ENCODE results near the gene GRIK4. TPM values are rescaled to one million over a fixed set of nuclear protein-coding genes. Genes with fewer than 3 reads are reported as not detected.

Gene GRIK4
- total RNA-seq, 1 donor from 2014 or later = 0.52 TPM

- Histone ChIP-seq H3K9ac (ENCODE audit: low read depth in 1 of 3, low read length in 3 of 3) (no peak overlapping the region), H3K9me3 (ENCODE audit: control insufficient read depth in 3 of 3, low read length in 3 of 3) (no peaks in the 10 kb centered on the region), H3K27ac (ENCODE audit: low read depth, low read length) (no peak overlapping the region), H3K4me1 (ENCODE audit: control insufficient read depth in 3 of 3, insufficient read depth in 3 of 3, low read length in 3 of 3) (no peaks in the 10 kb centered on the region), H3K27me3 (ENCODE audit: control insufficient read depth in 3 of 3, insufficient read depth in 3 of 3, low read length in 3 of 3) (peaks cover 4 to 22% (median 17%) of the 10 kb centered on the region in 3 donors), H3K4me3 (ENCODE audit: low read length in 3 of 3) (no peak overlapping the region), H3K36me3 (ENCODE audit: control insufficient read depth in 3 of 3, insufficient read depth in 3 of 3, low read length in 3 of 3) (no peaks in the 10 kb centered on the region)
Measured at GRCh38 chr11:120867531-120867930, 356.0 kb downstream of the GRIK4 start.

GRCh38 chr11:120867988-120868387 lies 356.4 kb downstream of the GRIK4 start:
- Histone ChIP-seq H3K27ac (ENCODE audit: low read depth, low read length) (no peak overlapping the region), H3K9ac (ENCODE audit: low read depth in 1 of 3, low read length in 3 of 3) (no peak overlapping the region), H3K4me1 (ENCODE audit: control insufficient read depth in 3 of 3, insufficient read depth in 3 of 3, low read length in 3 of 3) (no peaks in the 10 kb centered on the region), H3K36me3 (ENCODE audit: control insufficient read depth in 3 of 3, insufficient read depth in 3 of 3, low read length in 3 of 3) (no peaks in the 10 kb centered on the region), H3K4me3 (ENCODE audit: low read length in 3 of 3) (no peak overlapping the region), H3K9me3 (ENCODE audit: control insufficient read depth in 3 of 3, low read length in 3 of 3) (no peaks in the 10 kb centered on the region), H3K27me3 (ENCODE audit: control insufficient read depth in 3 of 3, insufficient read depth in 3 of 3, low read length in 3 of 3) (peaks cover 4 to 22% (median 17%) of the 10 kb centered on the region in 3 donors)

GRCh38 chr11:120869097-120869496 lies 357.5 kb downstream of the GRIK4 start:
- Histone ChIP-seq H3K27ac (ENCODE audit: low read depth, low read length) (no peak overlapping the region), H3K9me3 (ENCODE audit: control insufficient read depth in 3 of 3, low read length in 3 of 3) (no peaks in the 10 kb centered on the region), H3K36me3 (ENCODE audit: control insufficient read depth in 3 of 3, insufficient read depth in 3 of 3, low read length in 3 of 3) (no peaks in the 10 kb centered on the region), H3K4me3 (ENCODE audit: low read length in 3 of 3) (no peak overlapping the region), H3K27me3 (ENCODE audit: control insufficient read depth in 3 of 3, insufficient read depth in 3 of 3, low read length in 3 of 3) (peaks cover 4 to 27% (median 17%) of the 10 kb centered on the region in 3 donors), H3K4me1 (ENCODE audit: control insufficient read depth in 3 of 3, insufficient read depth in 3 of 3, low read length in 3 of 3) (no peaks in the 10 kb centered on the region), H3K9ac (ENCODE audit: low read depth in 1 of 3, low read length in 3 of 3) (no peak overlapping the region)

- no peaks in the 10 kb centered on the region for H3K4me1 ChIP-seq (ENCODE audit: control insufficient read depth in 3 of 3, insufficient read depth in 3 of 3, low read length in 3 of 3)
- H3K36me3 ChIP-seq (ENCODE audit: control insufficient read depth in 3 of 3, insufficient read depth in 3 of 3, low read length in 3 of 3) = no peaks in the 10 kb centered on the region
- no peak overlapping the region for H3K9ac ChIP-seq (ENCODE audit: low read depth in 1 of 3, low read length in 3 of 3)
- no peaks in the 10 kb centered on the region for H3K9me3 ChIP-seq (ENCODE audit: control insufficient read depth in 3 of 3, low read length in 3 of 3)
- H3K4me3 ChIP-seq (ENCODE audit: low read length in 3 of 3) = no peak overlapping the region
- no peak overlapping the region for H3K27ac ChIP-seq (ENCODE audit: low read depth, low read length)
- H3K27me3 ChIP-seq (ENCODE audit: control insufficient read depth in 3 of 3, insufficient read depth in 3 of 3, low read length in 3 of 3) = peaks cover 4 to 27% (median 17%) of the 10 kb centered on the region in 3 donors
Measured at GRCh38 chr11:120869516-120870011, 358.0 kb downstream of the GRIK4 start.

GRCh38 chr11:120871194-120871593 lies 359.6 kb downstream of the GRIK4 start:
- Histone ChIP-seq H3K4me1 (ENCODE audit: control insufficient read depth in 3 of 3, insufficient read depth in 3 of 3, low read length in 3 of 3) (no peaks in the 10 kb centered on the region), H3K9ac (ENCODE audit: low read depth in 1 of 3, low read length in 3 of 3) (no peak overlapping the region), H3K27ac (ENCODE audit: low read depth, low read length) (no peak overlapping the region), H3K27me3 (ENCODE audit: control insufficient read depth in 3 of 3, insufficient read depth in 3 of 3, low read length in 3 of 3) (peaks cover 4 to 27% (median 17%) of the 10 kb centered on the region in 3 donors), H3K9me3 (ENCODE audit: control insufficient read depth in 3 of 3, low read length in 3 of 3) (no peaks in the 10 kb centered on the region), H3K36me3 (ENCODE audit: control insufficient read depth in 3 of 3, insufficient read depth in 3 of 3, low read length in 3 of 3) (no peaks in the 10 kb centered on the region), H3K4me3 (ENCODE audit: low read length in 3 of 3) (no peak overlapping the region)

- H3K9me3 ChIP-seq (ENCODE audit: control insufficient read depth in 3 of 3, low read length in 3 of 3) = no peaks in the 10 kb centered on the region
Measured at GRCh38 chr11:120871924-120872323, 360.4 kb downstream of the GRIK4 start.

GRCh38 chr11:120873966-120874735 lies 362.6 kb downstream of the GRIK4 start:
- Histone ChIP-seq H3K9ac (ENCODE audit: low read depth in 1 of 3, low read length in 3 of 3) (no peak overlapping the region), H3K27ac (ENCODE audit: low read depth, low read length) (no peak overlapping the region), H3K4me3 (ENCODE audit: low read length in 3 of 3) (no peak overlapping the region), H3K9me3 (ENCODE audit: control insufficient read depth in 3 of 3, low read length in 3 of 3) (no peaks in the 10 kb centered on the region), H3K27me3 (ENCODE audit: control insufficient read depth in 3 of 3, insufficient read depth in 3 of 3, low read length in 3 of 3) (peaks cover 0 to 14% (median 3%) of the 10 kb centered on the region in 3 donors), H3K4me1 (ENCODE audit: control insufficient read depth in 3 of 3, insufficient read depth in 3 of 3, low read length in 3 of 3) (no peaks in the 10 kb centered on the region), H3K36me3 (ENCODE audit: control insufficient read depth in 3 of 3, insufficient read depth in 3 of 3, low read length in 3 of 3) (no peaks in the 10 kb centered on the region)

More at GRCh38 chr11:120871924-120872323, 360.4 kb downstream of the GRIK4 start:
- Histone ChIP-seq H3K4me3 (ENCODE audit: low read length in 3 of 3) (no peak overlapping the region), H3K27ac (ENCODE audit: low read depth, low read length) (no peak overlapping the region), H3K4me1 (ENCODE audit: control insufficient read depth in 3 of 3, insufficient read depth in 3 of 3, low read length in 3 of 3) (no peaks in the 10 kb centered on the region), H3K9ac (ENCODE audit: low read depth in 1 of 3, low read length in 3 of 3) (no peak overlapping the region), H3K36me3 (ENCODE audit: control insufficient read depth in 3 of 3, insufficient read depth in 3 of 3, low read length in 3 of 3) (no peaks in the 10 kb centered on the region), H3K27me3 (ENCODE audit: control insufficient read depth in 3 of 3, insufficient read depth in 3 of 3, low read length in 3 of 3) (peaks cover under 1 to 20% (median 11%) of the 10 kb centered on the region in 3 donors)

- H3K9me3 ChIP-seq (ENCODE audit: control insufficient read depth in 3 of 3, low read length in 3 of 3) = no peaks in the 10 kb centered on the region
- no peak overlapping the region for H3K27ac ChIP-seq (ENCODE audit: low read depth, low read length)
- H3K4me1 ChIP-seq (ENCODE audit: control insufficient read depth in 3 of 3, insufficient read depth in 3 of 3, low read length in 3 of 3) = no peaks in the 10 kb centered on the region
- H3K36me3 ChIP-seq (ENCODE audit: control insufficient read depth in 3 of 3, insufficient read depth in 3 of 3, low read length in 3 of 3) = no peaks in the 10 kb centered on the region
- no peak overlapping the region for H3K4me3 ChIP-seq (ENCODE audit: low read length in 3 of 3)
- no peak overlapping the region for H3K9ac ChIP-seq (ENCODE audit: low read depth in 1 of 3, low read length in 3 of 3)
- peaks cover 0 to 11% (median 0%) of the 10 kb centered on the region in 3 donors for H3K27me3 ChIP-seq (ENCODE audit: control insufficient read depth in 3 of 3, insufficient read depth in 3 of 3, low read length in 3 of 3)
Measured at GRCh38 chr11:120875986-120876385, 364.4 kb downstream of the GRIK4 start.

GRCh38 chr11:120877746-120878365 lies 366.3 kb downstream of the GRIK4 start:
- H3K9ac ChIP-seq (ENCODE audit: low read depth in 1 of 3, low read length in 3 of 3) = no peak overlapping the region
- H3K4me1 ChIP-seq (ENCODE audit: control insufficient read depth in 3 of 3, insufficient read depth in 3 of 3, low read length in 3 of 3) = peaks cover 0 to 2% (median 2%) of the 10 kb centered on the region in 3 donors
- H3K4me3 ChIP-seq (ENCODE audit: low read length in 3 of 3) = no peak overlapping the region
- peaks cover 0 to 21% (median 0%) of the 10 kb centered on the region in 3 donors for H3K27me3 ChIP-seq (ENCODE audit: control insufficient read depth in 3 of 3, insufficient read depth in 3 of 3, low read length in 3 of 3)
- no peaks in the 10 kb centered on the region for H3K9me3 ChIP-seq (ENCODE audit: control insufficient read depth in 3 of 3, low read length in 3 of 3)
- no peak overlapping the region for H3K27ac ChIP-seq (ENCODE audit: low read depth, low read length)
- no peaks in the 10 kb centered on the region for H3K36me3 ChIP-seq (ENCODE audit: control insufficient read depth in 3 of 3, insufficient read depth in 3 of 3, low read length in 3 of 3)

- Histone ChIP-seq H3K27ac (ENCODE audit: low read depth, low read length) (no peak overlapping the region), H3K36me3 (ENCODE audit: control insufficient read depth in 3 of 3, insufficient read depth in 3 of 3, low read length in 3 of 3) (no peaks in the 10 kb centered on the region), H3K27me3 (ENCODE audit: control insufficient read depth in 3 of 3, insufficient read depth in 3 of 3, low read length in 3 of 3) (peaks cover 0 to 21% (median 0%) of the 10 kb centered on the region in 3 donors), H3K9me3 (ENCODE audit: control insufficient read depth in 3 of 3, low read length in 3 of 3) (no peaks in the 10 kb centered on the region), H3K4me1 (ENCODE audit: control insufficient read depth in 3 of 3, insufficient read depth in 3 of 3, low read length in 3 of 3) (peaks cover 5 to 10% (median 8%) of the 10 kb centered on the region in 3 donors), H3K4me3 (ENCODE audit: low read length in 3 of 3) (no peak overlapping the region), H3K9ac (ENCODE audit: low read depth in 1 of 3, low read length in 3 of 3) (no peak overlapping the region)
Measured at GRCh38 chr11:120878781-120879180, 367.2 kb downstream of the GRIK4 start.

Data from skeletal muscle tissue (tissue), 4 donors.